Stimulated activated CD4-positive, alpha-beta T cell treated with anti-CD3 and anti-CD28 coated beads, Interleukin-2, amount 100 ng/mL, for 24 hours (primary cell): ENCODE data around the gene SGF29.
"Not testable (repeated sequence)": the region's sequence is repeated elsewhere in the genome, so short reads cannot be mapped to it uniquely, and the experiment has no call there.

Source experiments
- DNase-seq, 2 donors: peaks; one replicate each; pipeline ENCODE4 v3.0.0-alpha.2; 2020

The SGF29 gene

GRCh38 chr16:28597692-28598261 is 44.1 kb downstream of the SGF29 start:
- no peak for DNase-seq

- DNase-seq = not testable (repeated sequence)
These were observed 45.9 kb downstream of the SGF29 start for GRCh38 chr16:28599377-28600285.

- not testable (repeated sequence) for DNase-seq
These were observed 47.2 kb downstream of the SGF29 start for GRCh38 chr16:28600965-28601364.

DNA sequence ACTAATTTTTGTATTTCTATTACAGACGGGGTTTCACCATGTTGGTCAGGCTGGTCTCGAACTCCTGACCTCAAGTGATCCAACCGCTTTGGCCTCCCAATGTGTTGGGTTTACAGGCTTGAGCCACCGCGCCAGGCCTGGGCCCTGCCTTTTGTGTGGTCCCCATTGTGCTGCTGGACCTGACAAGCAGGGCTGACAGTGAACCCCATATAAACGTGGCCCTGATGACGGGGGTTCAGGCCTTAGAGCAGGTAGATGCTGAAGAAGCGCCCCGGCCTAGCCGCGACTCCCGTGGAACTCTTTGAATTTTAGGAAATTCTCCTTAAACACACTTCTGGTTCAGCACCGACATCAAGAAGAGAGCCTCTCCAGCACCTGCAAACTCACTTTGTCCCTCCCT is 47.9 kb downstream of the SGF29 start:
- DNase-seq = not testable (repeated sequence)

DNA sequence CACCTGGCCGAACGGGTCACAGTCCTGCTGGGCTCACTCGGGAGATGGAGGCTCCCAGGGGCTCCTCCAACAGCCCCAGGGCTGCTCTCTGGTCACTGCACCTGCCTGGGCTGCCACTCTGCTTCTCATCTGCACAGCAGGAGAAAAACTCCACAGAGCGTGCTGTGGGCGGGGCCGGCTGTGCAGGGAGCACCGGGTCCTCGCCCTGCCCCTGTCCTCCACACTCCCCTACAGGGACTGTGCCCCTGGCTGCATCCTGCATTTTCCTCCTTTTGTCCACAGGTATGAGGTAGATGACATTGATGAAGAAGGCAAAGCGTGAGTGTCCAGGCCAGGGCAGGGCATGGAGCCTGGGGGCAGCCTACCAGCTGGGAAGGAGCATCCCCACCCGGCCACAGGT is 48.3 kb downstream of the SGF29 start:
- DNase-seq = not testable (repeated sequence)

GRCh38 chr16:28602529-28602928 is 48.8 kb downstream of the SGF29 start:
- DNase-seq = no peak

DNA sequence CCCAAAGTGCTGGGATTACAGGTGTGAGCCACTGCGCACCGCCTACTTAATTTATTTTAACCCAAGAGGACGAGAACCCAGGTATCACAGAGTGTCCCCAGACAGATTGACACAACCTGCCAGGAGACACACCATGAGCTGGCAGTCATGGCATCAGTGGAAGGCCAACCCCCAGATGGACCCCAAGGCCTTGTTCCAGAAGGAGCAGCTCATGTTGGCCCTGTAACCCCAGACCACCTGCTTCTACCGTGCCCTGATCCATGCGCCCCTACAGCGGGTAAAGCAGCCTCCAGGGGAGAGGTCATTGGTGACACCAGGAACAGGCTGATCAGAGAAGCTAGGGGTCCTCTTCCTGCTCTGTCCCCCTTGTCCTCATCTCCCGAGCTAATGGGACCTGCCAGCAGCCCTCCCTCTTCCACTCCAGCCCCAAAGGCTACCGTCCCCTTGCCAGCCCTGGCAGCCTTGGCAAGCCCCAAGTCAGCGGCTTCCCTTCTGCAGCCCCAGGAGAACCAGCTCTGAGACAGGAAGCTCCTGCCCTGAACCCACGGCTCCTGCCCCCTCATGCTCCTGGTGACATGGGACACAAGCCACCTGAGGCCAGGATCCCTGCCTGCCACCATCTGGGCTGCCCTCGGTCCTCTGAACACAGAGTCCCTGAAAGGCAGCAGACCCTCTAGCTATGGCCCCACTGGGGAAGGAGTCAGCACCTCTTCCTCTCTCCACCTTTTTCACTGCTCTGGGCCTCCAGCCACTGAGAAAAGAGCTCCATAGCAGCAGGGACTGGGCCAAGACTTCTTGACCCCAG is 49.9 kb downstream of the SGF29 start:
- no peak for DNase-seq

GRCh38 chr16:28604186-28604565 is 50.5 kb downstream of the SGF29 start:
- no peak for DNase-seq

- DNase-seq = no peak
These were observed 52.8 kb downstream of the SGF29 start for GRCh38 chr16:28606291-28607115.

GRCh38 chr16:28607116-28607623 is 53.5 kb downstream of the SGF29 start:
- no peak for DNase-seq

DNA sequence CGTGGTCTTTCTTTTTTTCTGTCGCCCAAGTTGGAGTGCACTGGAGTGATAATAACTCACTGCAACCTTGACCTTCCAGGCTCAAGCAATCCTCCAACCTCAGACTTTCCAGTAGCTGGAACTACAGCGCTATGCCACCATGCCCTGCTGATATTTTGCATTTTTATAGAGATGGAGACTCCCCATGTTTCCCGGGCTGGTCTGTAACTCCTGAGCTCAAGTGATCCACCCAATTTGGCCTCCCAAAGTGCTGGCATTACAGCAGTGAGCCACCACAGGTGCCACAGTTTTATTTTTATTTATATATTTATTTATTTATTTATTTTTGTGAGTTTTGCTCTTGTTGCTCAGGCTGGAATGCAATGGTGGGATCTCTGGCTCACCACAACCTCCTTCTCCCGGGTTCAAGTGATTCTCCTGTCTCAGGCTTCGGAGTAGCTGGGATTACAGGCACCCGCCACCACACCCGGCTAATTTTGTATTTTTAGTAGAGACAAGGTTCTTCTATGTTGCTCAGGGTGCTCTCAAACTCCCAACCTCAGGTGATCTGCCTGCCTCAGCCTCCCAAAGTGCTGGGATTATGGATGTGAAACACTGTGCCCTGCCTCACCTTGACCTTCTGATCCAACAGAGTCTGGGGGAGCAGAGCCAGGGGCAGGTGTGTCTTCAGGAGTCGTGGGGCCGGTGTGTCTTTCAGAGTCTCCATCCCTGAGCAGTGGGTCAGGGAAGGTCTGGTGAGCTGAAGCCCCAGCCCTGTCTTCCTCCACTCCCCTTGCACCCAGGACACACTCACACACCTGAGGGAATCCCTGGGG is 54.2 kb downstream of the SGF29 start:
- not testable (repeated sequence) for DNase-seq

GRCh38 chr16:28608496-28608808 is 54.7 kb downstream of the SGF29 start:
- DNase-seq = not testable (repeated sequence)

GRCh38 chr16:28608867-28609596 is 55.3 kb downstream of the SGF29 start:
- DNase-seq = not testable (repeated sequence)

DNA sequence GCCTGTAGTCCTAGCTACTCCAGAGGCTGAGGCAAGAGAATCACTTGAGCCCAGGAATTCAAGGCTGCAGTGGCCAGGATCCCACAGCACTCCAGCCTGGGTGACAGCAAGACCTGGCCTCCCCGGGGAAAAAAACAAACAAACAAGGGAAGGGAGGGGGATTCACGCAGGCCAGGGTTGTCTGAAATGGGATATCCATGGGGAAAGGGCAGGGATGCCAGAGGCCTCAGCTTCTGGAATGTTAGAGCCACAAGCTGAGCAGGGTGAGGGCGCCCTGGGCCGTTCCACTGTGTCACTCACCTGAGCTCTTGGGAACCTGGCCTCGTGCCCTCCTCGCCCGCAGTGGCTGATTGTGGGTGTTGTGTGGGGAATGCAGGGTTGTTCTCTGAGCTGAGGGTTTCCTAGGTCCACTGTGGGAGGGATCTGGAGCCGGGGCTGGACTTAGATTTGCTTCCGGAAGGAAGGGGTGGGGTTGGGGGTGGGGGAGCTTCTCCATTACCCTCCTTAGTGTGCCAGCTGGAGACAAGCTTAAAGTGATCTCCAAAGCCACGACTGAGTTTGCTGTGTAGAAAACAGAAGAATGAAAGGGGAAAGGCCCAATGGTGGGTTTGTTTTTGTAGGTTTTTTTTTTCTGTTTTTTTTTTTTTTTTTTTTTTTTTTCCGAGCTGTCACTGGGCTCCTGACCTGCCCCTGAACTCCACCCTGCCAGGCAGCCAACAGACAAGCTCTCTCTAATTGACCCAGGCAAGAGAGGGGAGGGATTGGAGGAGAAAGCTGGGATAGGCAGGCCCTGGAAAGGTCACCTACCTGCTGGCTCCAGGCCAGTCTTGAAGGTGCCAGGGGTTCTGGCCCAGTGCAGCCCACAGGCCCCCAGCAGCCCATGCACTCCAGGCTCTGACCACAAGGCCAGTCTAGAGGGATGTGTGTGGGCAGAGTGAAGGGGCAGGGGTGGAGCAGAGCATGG is 56.2 kb downstream of the SGF29 start, which contains the start of gene SULT1A1:
Gene SULT1A1 (minus strand): TSS at position 414 of the 964 bp plus-strand sequence. CDS start 1,189 bp downstream, outside the sequence.
- DNase-seq = no peak

DNA sequence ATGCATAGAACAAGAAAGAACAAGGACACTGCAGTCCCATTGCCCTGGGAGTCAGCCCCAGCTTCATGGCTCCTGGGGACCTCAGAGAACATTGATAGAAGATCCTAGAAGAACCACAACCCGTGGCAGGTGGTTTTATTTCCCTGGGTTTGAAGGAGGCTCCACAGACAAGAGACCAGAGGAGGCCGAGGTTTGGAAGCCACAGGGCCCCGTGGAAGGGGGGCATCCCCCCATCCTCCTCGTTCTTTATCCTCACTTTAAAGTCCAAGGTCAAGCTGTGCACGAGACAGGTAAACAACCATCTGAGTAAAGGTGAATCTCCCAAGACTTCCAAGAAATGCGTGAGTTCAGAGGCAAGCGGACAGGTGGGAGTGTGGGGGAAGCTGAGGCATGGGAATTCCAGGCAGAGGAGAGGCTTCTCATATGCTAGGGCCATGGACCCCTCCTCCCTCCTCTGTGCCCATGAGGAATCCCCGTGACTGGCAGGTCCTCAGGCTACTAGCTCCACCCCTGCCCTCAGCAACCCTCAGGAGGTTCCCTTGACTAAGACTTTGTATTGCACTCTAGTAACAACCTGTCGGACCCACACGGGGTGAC is 57.0 kb downstream of the SGF29 start:
- DNase-seq = no peak

DNA sequence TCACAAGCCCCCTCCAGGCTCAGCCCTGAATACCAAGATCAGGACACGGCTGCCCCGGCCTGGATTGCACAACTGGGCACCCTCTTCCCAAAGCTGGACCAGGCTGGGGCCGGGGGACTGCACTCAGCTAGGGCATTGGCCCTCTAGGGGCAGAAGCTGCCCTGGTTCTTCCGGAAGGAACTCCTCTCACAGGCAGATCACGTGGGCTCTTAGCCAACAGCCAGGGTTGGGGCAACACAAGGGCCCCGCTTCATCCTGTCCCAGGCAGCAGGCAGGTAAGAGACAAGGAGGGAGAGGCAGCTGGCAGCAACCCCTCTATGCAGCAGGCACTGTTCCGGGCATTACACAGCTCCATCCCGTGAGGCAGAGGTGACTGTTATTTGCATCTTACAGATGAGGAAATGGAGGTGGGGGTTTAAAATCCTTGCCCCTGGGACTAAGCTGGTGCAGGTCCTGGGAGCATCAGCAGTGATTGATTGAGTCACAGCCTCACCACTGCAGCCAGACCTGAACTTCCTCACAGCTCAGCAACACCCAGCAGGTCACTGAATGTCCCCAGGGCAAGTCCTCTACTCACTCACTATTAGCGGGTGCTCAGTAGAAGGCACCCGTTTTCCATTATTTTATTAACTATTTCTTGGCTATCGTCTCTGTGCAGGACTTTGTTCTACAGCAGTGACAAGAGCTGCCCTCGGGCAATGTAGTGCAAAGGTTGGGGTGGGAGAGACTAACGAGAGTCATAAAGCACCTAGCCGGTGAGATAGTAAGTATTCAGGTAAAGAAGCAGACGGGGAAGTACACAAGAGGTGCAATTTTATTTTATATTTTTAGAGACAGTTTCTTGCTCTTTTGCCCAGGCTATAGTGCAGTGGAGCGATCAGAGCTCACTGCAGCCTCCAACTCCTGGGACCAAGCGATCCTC is 58.9 kb downstream of the SGF29 start:
- not testable (repeated sequence) for DNase-seq

GRCh38 chr16:28613912-28614311 is 60.2 kb downstream of the SGF29 start:
- not testable (repeated sequence) for DNase-seq

DNA sequence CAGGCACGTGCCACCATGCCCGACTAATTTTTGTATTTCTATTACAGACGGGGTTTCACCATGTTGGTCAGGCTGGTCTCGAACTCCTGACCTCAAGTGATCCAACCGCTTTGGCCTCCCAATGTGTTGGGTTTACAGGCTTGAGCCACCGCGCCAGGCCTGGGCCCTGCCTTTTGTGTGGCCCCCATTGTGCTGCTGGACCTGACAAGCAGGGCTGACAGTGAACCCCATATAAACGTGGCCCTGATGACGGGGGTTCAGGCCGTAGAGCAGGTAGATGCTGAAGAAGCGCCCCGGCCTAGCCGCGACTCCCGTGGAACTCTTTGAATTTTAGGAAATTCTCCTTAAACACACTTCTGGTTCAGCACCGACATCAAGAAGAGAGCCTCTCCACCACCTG is 60.8 kb downstream of the SGF29 start:
- not testable (repeated sequence) for DNase-seq
